ENCODE data around the gene STK32B. TPM values are rescaled to one million over a fixed set of nuclear protein-coding genes. Genes with fewer than 3 reads are reported as not detected.

Gene STK32B
- total and polyA plus RNA-seq, 2 donors (not counting 1 experiment from before 2014, with no cell fraction given), result 0.22 to 0.30 TPM

DNA sequence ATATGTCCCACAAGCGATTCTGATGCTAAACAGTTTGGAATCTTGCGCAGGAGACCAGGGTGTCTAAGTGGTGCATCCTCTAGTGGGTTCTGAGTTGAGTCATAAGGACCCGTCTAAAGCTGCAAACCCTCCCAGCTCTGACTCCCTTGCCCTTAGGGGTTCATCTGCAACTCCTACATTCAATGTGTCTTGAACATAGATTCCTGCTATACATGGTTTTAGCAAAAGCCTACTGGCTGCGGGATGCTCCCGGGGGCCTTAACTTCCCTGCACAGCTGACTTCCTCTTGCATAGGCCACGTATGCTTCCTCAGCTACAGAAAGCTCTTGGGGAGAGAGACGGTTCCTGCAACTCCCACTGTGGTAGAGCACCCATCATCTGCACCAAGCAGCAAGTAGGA lies 420.4 kb downstream of the STK32B start:
- ChIA-PET CTCF (no interaction called here), POLR2A (no interaction called here)
- Mint-ChIP-seq H3K9me3 (ENCODE audit: insufficient read depth) (no peaks in the 10 kb centered on the region), H3K4me3 (no peak overlapping the region), H3K4me1 (no peaks in the 10 kb centered on the region), H3K27ac (no peak overlapping the region), H3K27me3 (no peaks in the 10 kb centered on the region)
- Histone ChIP-seq H3K4me2 (replicated peaks; ENCODE audit: low read depth, low read length, poor library complexity, severe bottlenecking) (no peak overlapping the region), H3K9ac (ENCODE audit: low read length) (no peak overlapping the region), H3K4me1 (ENCODE audit: control insufficient read depth in 2 of 2, insufficient read depth in 2 of 2, low read length in 2 of 2) (no peaks in the 10 kb centered on the region), H4K20me1 (ENCODE audit: control insufficient read depth, insufficient read depth, low read length, poor library complexity, severe bottlenecking) (no peaks in the 10 kb centered on the region), H2AFZ (ENCODE audit: insufficient read depth, low read depth, low read length, poor library complexity, severe bottlenecking) (no peak overlapping the region), H3K36me3 (replicated peaks in 1 of 2; ENCODE audit: control extremely low read depth in 1 of 2, control insufficient read depth in 1 of 2, extremely low read depth in 1 of 2, insufficient read depth in 2 of 2, low read length in 1 of 2) (no peaks in the 10 kb centered on the region), H3K27ac (ENCODE audit: low read length in 2 of 2) (no peak overlapping the region), H3K9me3 (ENCODE audit: control extremely low read depth in 1 of 3, control insufficient read depth in 2 of 3, insufficient read depth in 1 of 3, low read length in 2 of 3) (peaks cover 0 to 12% (median 0%) of the 10 kb centered on the region in 3 donors), H3K4me3 (ENCODE audit: control extremely low read depth in 1 of 5, extremely low read depth in 1 of 5, insufficient read depth in 1 of 5, low read depth in 2 of 5, low read length in 4 of 5) (no peak overlapping the region), H3K79me2 (ENCODE audit: control insufficient read depth, insufficient read depth, low read length) (no peaks in the 10 kb centered on the region), H3K27me3 (replicated peaks in 1 of 4; ENCODE audit: control extremely low read depth in 1 of 4, control insufficient read depth in 3 of 4, insufficient read depth in 4 of 4, low read length in 3 of 4) (no peaks in the 10 kb centered on the region)
- no peak for TF ChIP-seq EZH2 (IDR thresholded peaks at IDR 0.05; ENCODE audit: borderline replicate concordance, insufficient read depth, low read depth, low read length, poor library complexity, severe bottlenecking)
- TF ChIP-seq, protein P1, sequence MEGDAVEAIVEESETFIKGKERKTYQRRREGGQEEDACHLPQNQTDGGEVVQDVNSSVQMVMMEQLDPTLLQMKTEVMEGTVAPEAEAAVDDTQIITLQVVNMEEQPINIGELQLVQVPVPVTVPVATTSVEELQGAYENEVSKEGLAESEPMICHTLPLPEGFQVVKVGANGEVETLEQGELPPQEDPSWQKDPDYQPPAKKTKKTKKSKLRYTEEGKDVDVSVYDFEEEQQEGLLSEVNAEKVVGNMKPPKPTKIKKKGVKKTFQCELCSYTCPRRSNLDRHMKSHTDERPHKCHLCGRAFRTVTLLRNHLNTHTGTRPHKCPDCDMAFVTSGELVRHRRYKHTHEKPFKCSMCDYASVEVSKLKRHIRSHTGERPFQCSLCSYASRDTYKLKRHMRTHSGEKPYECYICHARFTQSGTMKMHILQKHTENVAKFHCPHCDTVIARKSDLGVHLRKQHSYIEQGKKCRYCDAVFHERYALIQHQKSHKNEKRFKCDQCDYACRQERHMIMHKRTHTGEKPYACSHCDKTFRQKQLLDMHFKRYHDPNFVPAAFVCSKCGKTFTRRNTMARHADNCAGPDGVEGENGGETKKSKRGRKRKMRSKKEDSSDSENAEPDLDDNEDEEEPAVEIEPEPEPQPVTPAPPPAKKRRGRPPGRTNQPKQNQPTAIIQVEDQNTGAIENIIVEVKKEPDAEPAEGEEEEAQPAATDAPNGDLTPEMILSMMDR (IDR thresholded peaks at IDR 0.05), result no peak
- ATAC-seq (ENCODE audit: low read depth) (no peak), DNase-seq (no peak)
- intact Hi-C loops (cut with micrococcal nuclease), result no loop called here
- WGBS (ENCODE audit: insufficient coverage), result 57% methylated on average over 6 of the region's 7 CpGs

DNA sequence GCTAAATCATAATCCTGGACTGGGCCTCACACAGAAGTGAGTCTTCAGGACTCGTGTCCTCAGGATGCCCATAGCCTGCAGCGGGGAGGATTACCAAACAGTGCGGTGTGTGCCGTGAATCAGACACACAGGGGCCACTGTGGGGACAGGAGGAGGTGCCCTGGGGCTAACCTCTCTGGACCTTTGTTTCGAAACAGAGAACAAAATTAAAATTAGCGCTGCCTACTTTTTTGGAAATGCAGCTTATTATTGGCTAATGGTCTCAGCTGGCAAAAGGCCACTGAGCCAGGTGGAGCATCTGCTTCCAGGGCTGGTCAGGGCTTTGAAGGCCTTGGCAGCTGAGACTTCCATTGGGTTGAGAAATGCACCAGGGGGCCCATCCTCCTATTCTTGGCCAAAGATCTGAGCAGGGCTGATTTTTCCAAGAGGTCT lies 420.9 kb downstream of the STK32B start:
- H3K27ac Mint-ChIP-seq, result no peak overlapping the region
- CTCF ChIA-PET, result no interaction called here
- no peaks in the 10 kb centered on the region for H3K27me3 ChIP-seq (replicated peaks in 1 of 4; ENCODE audit: control extremely low read depth in 1 of 4, control insufficient read depth in 3 of 4, insufficient read depth in 4 of 4, low read length in 3 of 4)
- no peaks in the 10 kb centered on the region for H3K4me1 Mint-ChIP-seq
- H3K4me2 ChIP-seq (replicated peaks; ENCODE audit: low read depth, low read length, poor library complexity, severe bottlenecking), result no peak overlapping the region
- DNase-seq (no peak), ATAC-seq (ENCODE audit: low read depth) (no peak)
- no peak overlapping the region for H3K27ac ChIP-seq (ENCODE audit: low read length in 2 of 2)
- POLR2A ChIA-PET, result no interaction called here
- no peaks in the 10 kb centered on the region for H3K4me1 ChIP-seq (ENCODE audit: control insufficient read depth in 2 of 2, insufficient read depth in 2 of 2, low read length in 2 of 2)
- intact Hi-C loops (cut with micrococcal nuclease), result no loop called here
- H3K36me3 ChIP-seq (replicated peaks in 1 of 2; ENCODE audit: control extremely low read depth in 1 of 2, control insufficient read depth in 1 of 2, extremely low read depth in 1 of 2, insufficient read depth in 2 of 2, low read length in 1 of 2), result no peaks in the 10 kb centered on the region
- no peaks in the 10 kb centered on the region for H3K79me2 ChIP-seq (ENCODE audit: control insufficient read depth, insufficient read depth, low read length)
- TF ChIP-seq, protein P1 (IDR thresholded peaks at IDR 0.05), result no peak
- TF ChIP-seq EZH2 (IDR thresholded peaks at IDR 0.05; ENCODE audit: borderline replicate concordance, insufficient read depth, low read depth, low read length, poor library complexity, severe bottlenecking), result no peak
- no peak overlapping the region for H2AFZ ChIP-seq (ENCODE audit: insufficient read depth, low read depth, low read length, poor library complexity, severe bottlenecking)
- no peaks in the 10 kb centered on the region for H4K20me1 ChIP-seq (ENCODE audit: control insufficient read depth, insufficient read depth, low read length, poor library complexity, severe bottlenecking)
- no peak overlapping the region for H3K4me3 Mint-ChIP-seq
- 93% methylated on average over 6 of the region's 6 CpGs for WGBS (ENCODE audit: insufficient coverage)
- no peaks in the 10 kb centered on the region for H3K9me3 Mint-ChIP-seq (ENCODE audit: insufficient read depth)
- no peak overlapping the region for H3K9ac ChIP-seq (ENCODE audit: low read length)
- no peak overlapping the region for H3K4me3 ChIP-seq (ENCODE audit: control extremely low read depth in 1 of 5, extremely low read depth in 1 of 5, insufficient read depth in 1 of 5, low read depth in 2 of 5, low read length in 4 of 5)
- peaks cover 0 to 12% (median 0%) of the 10 kb centered on the region in 3 donors for H3K9me3 ChIP-seq (ENCODE audit: control extremely low read depth in 1 of 3, control insufficient read depth in 2 of 3, insufficient read depth in 1 of 3, low read length in 2 of 3)
- no peaks in the 10 kb centered on the region for H3K27me3 Mint-ChIP-seq
